ENCODE results near the gene KLHL29.

The KLHL29 gene

DNA sequence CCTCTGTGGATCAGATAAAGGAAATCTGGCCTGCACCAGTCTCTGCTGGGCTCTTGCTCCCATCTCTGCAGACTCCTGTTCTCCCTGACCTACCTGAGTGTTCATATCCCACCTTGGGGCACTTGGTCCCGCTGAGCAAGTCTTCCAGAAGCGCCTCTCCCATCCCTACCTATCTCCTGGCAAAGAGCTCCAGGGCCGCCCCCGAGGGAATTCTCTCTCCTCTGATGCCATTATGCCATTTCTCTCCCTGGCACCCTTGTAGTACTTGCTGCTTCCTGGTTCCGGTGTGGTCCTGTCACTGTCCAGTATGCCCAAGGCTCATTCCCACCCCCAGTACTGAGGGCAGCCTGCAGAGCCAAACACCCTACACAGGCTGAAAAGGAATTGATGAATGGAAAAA is 99.8 kb downstream of the KLHL29 start:
- TF ChIP-seq, protein P1, sequence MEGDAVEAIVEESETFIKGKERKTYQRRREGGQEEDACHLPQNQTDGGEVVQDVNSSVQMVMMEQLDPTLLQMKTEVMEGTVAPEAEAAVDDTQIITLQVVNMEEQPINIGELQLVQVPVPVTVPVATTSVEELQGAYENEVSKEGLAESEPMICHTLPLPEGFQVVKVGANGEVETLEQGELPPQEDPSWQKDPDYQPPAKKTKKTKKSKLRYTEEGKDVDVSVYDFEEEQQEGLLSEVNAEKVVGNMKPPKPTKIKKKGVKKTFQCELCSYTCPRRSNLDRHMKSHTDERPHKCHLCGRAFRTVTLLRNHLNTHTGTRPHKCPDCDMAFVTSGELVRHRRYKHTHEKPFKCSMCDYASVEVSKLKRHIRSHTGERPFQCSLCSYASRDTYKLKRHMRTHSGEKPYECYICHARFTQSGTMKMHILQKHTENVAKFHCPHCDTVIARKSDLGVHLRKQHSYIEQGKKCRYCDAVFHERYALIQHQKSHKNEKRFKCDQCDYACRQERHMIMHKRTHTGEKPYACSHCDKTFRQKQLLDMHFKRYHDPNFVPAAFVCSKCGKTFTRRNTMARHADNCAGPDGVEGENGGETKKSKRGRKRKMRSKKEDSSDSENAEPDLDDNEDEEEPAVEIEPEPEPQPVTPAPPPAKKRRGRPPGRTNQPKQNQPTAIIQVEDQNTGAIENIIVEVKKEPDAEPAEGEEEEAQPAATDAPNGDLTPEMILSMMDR (IDR thresholded peaks at IDR 0.05; ENCODE audit: borderline replicate concordance, insufficient read depth, low read depth, low read length), result no peak
- H3K4me3 ChIP-seq (ENCODE audit: low read depth, low read length), result no peak overlapping the region

DNA sequence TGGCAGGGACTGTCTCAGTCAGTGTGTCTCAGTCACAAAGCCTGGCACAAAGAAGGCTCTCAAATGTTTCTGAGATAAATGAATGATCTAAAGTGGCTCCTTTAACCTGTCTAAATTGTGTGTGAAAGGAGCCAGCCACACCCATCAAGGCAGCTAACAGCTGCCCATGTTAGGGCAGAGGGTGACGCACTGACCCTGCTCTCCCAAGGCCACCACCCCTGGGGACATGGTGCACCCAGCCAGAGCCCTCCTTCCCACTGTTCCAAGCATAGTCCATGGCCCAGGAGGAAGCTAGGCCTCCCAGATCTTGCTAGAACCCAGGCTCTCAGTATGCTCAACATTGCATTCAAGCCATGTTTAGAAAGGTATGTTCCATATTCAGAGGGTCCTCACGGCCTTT is 100.3 kb downstream of the KLHL29 start:
- TF ChIP-seq, protein P1 (IDR thresholded peaks at IDR 0.05; ENCODE audit: borderline replicate concordance, insufficient read depth, low read depth, low read length), result no peak
- H3K4me3 ChIP-seq (ENCODE audit: low read depth, low read length), result no peak overlapping the region

DNA sequence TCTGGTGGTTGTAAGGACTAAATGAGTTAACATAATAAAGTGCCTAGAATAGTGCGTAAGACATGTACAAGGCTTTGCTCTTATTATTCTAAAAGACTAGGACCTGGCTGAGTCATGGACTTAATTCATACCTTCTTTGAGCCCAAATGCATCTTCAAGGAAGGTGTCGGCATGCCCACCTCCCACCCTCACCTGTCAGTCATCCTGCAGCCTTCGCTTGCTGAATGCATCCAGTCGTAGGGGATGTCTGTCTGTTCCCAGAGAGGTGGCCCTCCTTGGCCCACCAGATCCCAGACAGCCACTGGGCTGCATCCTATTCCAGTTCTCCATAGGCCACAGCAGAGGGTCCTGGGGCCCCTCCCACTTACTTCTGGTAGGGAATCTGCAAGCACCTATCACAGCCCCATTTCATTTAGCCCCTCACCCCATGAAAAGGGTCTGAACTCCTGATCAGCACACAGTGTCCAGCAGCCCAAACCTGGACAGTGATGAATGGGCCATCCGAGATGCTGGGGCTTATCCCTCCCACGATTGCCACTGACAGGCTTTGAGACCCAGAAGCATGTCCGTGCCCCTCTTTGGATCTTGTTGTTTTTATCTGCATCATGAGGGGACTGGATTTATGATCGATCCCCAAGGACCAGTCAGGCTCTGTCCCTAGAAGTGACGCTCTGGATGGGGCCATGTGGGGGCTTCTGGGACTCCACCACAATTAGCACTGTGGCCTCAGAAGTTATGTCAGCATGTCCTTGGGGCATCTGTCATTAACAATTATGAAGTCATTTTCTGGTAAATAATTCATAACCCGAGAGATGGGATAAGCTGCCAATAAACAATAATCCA is 101.1 kb downstream of the KLHL29 start:
- TF ChIP-seq, protein P1 (IDR thresholded peaks at IDR 0.05; ENCODE audit: borderline replicate concordance, insufficient read depth, low read depth, low read length), result no peak
- H3K4me3 ChIP-seq (ENCODE audit: low read depth, low read length), result no peak overlapping the region

DNA sequence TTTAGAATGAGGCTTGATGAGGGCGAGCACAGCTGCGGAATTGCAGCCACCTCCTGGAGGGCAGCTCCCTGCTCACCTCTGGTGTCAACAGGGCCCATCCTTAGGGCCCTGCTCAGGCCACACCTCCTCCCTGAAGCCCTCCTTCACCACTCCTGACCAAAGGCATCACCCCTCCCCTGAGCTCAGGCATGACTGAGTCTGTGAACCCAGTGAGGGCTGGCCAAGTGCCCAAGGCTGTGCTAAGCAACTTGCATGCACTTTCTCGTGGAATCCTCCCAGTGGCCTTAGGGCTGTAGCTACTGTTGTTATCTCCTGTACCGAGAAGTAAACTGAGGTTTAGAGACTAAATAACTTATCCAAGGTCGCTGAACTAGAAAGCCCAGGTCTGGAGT is 101.7 kb downstream of the KLHL29 start:
- no peak overlapping the region for H3K4me3 ChIP-seq (ENCODE audit: low read depth, low read length)
- TF ChIP-seq, protein P1 (IDR thresholded peaks at IDR 0.05; ENCODE audit: borderline replicate concordance, insufficient read depth, low read depth, low read length), result no peak

DNA sequence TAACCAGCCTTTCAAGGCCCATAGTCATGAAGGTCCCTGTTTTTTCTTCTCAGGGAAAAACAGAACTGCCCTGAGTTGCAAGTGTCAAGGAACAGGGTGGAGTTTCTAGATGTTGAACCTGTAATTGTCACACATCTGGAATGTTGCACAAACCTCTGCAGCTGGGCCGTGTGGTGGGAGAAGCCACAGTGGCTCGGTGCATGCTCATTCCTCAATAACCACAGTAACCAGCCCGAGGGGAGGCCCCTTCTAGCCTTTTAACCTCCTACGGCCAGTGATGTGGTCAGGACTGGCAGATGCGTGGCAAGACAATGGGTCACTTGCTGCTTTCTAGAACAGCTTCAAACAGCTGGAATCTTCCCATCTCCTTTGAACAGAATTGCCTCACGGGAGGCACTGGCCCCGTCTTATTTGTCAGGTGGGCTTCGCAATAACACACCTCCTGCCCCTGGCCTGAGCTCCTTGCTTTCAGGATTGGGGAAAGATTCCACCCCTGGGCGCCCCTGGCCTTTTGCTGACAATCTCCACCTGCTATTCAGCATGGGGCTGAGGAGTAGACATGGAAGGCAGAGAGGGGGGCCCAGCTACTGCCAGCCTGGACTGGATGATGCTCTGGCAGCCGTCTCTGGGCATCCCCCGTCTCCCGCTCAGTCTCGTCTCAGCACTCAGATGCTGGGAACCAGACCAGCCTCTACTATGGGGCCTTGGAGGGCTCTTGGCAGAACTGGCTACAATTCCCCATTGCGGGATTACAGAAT is 102.9 kb downstream of the KLHL29 start:
- TF ChIP-seq, protein P1 (IDR thresholded peaks at IDR 0.05; ENCODE audit: borderline replicate concordance, insufficient read depth, low read depth, low read length), result no peak
- no peak overlapping the region for H3K4me3 ChIP-seq (ENCODE audit: low read depth, low read length)

DNA sequence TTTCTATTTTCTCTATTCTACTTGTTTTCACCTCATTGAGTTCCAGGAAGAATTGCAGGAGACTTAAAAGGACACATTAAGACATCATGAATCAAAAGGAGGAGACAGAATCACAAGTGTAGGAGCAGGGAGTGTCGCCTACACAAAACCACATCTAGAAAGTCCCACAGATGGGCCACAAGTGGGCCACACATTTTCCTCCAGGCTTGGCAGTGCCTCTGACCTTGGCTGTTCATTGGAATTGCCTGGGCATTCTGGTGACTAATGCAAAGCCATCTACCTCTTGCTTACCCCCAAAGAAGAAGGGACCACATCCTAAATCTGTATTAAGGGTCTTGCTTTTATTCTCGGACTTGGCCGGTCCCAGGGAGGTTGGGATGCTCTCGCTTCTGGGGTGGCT is 103.6 kb downstream of the KLHL29 start:
- TF ChIP-seq, protein P1 (IDR thresholded peaks at IDR 0.05; ENCODE audit: borderline replicate concordance, insufficient read depth, low read depth, low read length), result no peak
- H3K4me3 ChIP-seq (ENCODE audit: low read depth, low read length), result no peak overlapping the region
